Dedifferentiated amniotic fluid mesenchymal stem cell (primary cell): ENCODE data around the gene PTH2R.
"Not testable (repeated sequence)": the region's sequence is repeated elsewhere in the genome, so short reads cannot be mapped to it uniquely, and the experiment has no call there.

Experiments
- DNase-seq: peaks from one replicate; pipeline ENCODE4 v3.0.0-alpha.2; 2016; ENCODE audit errors: extremely low spot score

PTH2R gene, protein sequence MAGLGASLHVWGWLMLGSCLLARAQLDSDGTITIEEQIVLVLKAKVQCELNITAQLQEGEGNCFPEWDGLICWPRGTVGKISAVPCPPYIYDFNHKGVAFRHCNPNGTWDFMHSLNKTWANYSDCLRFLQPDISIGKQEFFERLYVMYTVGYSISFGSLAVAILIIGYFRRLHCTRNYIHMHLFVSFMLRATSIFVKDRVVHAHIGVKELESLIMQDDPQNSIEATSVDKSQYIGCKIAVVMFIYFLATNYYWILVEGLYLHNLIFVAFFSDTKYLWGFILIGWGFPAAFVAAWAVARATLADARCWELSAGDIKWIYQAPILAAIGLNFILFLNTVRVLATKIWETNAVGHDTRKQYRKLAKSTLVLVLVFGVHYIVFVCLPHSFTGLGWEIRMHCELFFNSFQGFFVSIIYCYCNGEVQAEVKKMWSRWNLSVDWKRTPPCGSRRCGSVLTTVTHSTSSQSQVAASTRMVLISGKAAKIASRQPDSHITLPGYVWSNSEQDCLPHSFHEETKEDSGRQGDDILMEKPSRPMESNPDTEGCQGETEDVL

DNA sequence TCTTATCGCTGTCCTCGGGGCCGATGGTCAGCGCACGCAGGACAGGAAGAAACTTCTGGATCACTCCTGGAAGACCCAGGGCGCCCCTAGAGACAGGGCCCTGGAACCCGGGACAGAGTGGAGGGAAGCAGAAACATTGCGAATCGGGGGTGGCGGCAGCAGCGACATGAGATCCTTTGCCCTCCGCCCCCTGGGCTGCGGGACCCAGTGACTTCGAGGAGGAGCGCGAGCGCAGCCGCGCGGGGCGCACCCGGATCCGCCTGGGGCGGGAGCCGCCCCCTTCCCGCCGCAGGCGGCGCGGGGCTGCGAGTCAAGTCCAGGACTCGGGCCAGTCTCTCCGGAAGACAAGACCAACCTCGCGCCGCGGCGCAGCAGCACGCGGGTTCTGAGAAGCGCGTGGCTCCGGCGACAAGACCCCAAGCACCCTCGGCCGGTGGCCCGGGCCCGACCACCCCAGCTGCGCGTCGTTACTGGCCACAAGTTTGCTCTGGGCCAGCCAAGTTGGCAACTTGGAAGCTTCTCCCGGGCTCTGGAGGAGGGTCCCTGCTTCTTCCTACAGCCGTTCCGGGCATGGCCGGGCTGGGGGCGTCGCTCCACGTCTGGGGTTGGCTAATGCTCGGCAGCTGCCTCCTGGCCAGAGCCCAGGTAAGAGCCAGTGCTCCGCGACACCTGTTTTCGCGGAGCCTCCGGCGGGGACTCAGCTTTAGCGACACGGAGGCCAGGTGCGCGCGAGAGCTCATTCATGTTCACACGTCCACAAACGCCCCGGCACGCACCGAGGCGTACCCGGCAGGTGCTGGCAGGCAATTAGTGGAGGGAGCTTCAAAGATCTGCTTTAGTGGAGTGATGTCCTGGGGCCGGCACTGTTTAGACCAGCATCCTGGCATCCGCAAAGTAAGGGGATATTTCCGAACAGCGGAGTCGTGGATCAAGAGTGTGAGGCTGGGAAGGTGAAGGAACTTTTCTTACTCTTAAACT is at the start of gene PTH2R:
Gene PTH2R, plus strand, starts transcription at position 319 of the 978 bp plus-strand sequence. Its CDS starts 252 bp downstream, at position 571.
- no peak for DNase-seq

DNA sequence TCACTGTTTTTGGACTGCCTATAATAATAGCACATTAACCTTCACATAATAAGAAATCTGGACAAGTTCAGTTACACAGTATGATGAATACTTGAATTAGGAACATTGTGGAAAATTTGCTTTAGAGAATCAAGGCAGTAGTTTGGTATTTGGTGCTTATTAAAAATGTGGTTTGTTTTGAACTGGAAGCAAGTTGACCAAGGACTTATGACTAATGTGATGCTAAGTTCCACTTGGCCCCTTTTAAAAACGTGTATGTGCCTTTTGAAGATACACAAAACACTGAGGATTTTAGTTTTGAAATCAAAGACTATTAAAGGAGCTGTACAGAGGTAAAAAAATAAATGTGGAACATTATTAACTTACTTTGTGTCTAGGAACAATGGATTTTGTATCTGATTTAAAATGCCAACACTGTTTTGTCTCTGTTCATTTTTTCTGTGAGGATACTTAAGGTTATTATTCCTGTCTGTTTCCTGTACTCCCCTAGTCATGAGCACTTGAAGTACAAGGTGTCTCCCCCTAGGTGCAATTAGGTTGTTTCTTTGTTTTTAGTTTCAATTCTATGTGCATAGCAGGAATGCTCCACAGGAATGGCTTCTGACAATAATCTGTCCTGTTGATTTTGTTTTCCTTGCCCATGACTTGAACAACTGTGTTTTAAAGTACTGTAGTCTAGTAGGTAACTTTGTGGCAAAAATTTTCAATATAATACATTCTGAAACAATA is 49.6 kb upstream of the PTH2R start:
- DNase-seq, result peak; percentile 22

DNA sequence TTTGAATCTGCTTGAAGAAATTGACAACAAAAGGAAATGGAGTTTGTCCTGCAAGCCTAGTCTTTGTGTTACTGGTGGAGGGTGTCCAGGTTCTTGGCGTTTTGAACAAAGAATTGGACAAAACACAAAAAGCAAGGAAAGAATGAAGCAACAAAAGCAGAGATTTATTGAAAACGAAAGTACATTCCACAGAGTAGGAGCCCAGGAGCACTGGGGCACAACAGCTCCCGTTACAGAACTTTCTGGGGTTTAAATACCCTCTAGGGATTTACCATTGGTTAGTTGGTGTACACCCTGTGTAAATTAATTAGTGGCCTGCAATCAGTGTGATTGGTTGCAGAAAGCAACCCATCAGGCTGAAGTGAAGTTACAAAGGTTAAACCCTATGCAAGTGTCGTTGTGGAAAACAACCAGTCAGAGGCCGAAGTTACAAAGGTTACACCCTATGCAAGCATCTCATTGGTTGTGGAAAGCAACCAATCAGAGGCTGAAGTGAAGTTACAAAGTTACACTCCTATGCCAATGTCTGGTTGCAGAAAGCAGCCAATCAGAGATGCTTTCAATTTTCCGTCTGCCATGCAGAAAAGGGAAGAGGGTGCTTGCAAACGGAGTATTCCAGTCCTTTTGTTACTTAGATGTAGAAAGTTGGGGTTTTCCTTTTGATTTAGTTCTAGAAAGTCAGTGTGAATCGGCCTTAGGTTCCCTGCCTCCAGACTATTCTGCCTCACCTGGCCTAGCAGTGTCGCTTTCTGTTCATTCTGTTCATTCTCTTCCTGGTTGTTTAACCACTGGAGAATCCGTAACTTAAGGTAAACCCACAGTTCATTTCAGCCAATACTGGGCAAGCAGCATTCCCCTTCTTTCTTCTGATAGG is 47.6 kb upstream of the PTH2R start:
- DNase-seq, result no peak

DNA sequence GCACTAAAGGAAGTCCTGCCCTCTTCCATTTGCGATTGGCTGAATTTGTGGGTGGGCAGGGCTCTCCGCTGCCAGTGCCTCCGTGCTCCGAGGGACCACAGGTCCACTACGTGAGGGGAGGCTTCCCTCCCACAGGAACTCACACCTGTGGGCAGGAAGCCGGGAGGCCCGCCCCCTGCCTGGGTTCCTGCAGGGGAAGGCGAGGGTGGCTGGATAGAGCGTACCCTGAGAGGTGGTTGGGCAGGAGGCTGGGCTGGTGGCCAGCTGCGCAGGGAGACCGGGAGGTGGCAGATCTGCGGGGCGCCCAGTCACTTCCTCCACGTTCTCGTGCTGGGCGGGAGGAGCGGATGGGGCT is 47.0 kb upstream of the PTH2R start:
- DNase-seq, result no peak

DNA sequence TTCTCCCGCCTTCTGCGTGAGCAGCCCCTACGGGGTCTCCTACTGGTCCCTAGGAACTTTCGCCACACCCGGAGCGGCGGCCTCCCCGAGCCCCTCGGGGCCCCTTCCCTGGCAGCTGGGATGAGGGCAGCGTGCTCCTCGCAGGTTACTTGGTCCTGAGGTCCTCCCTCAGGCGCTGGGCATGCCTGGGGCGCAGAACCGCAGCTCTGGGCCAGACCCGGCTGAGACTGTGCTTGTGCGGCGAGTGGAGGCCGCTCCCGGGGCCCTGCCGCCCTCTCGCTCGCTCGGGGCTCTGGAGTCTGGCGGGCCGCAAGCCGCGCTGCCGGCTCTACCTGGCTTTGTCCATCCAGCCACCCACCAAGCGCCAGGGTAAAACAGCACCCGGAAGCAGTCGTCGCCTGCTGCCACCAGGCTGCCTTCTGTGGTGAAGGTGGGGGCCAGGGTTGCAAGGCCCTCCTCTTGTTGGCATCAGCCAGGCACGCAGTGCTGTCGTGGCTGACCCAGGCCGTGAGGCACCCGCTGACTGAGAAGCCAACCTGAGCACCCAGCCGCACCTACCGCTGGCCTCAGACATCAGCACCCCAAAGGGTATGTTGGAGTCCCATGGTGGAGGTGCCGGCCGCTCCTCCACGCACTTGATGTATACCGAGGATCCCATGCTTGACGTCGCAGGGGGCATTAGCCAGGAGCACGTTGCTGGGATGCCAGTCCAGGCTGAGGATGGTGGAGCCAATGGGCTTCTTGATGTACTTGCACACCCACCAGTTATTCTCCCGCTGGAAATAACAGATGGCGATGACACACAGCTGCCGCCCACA is 46.1 kb upstream of the PTH2R start:
- DNase-seq, result no peak

DNA sequence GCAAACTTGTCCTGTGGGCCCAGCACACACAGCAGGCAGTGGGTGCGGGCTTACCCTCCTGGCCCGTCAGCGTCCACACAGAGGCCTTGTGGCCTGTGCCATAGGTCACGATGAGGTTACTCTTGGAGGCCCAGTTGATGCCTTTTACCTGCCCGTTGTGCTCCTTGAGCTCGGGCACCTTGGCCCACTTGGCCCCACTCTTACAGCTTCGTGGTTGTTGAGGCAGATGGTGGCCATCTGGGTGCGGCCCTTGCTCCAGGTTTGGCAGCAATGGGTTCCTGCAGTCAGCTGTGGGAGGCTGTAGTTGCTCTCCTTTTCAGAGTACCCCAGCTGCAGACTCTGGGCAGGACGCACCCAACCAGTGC is 45.5 kb upstream of the PTH2R start:
- DNase-seq, result no peak

DNA sequence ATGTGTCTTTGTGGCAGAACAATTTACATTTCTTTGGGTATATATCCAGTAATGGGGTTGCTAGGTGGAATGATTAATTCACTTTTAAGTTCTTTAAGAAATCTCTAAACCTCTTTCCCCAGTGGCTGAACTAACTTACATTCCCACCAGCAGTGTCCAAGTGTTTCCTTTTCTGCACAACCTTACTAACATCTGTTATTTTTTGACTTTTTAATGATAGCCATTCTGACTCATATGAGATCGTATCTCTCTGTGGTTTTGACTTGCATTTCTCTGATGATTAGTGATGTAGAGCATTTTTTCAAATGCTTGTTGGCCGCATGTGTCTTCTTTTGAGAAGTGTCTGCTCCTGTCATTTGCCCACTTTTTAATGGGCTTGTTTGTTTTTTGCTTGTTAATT is 43.1 kb upstream of the PTH2R start:
- DNase-seq, result peak; percentile 66

DNA sequence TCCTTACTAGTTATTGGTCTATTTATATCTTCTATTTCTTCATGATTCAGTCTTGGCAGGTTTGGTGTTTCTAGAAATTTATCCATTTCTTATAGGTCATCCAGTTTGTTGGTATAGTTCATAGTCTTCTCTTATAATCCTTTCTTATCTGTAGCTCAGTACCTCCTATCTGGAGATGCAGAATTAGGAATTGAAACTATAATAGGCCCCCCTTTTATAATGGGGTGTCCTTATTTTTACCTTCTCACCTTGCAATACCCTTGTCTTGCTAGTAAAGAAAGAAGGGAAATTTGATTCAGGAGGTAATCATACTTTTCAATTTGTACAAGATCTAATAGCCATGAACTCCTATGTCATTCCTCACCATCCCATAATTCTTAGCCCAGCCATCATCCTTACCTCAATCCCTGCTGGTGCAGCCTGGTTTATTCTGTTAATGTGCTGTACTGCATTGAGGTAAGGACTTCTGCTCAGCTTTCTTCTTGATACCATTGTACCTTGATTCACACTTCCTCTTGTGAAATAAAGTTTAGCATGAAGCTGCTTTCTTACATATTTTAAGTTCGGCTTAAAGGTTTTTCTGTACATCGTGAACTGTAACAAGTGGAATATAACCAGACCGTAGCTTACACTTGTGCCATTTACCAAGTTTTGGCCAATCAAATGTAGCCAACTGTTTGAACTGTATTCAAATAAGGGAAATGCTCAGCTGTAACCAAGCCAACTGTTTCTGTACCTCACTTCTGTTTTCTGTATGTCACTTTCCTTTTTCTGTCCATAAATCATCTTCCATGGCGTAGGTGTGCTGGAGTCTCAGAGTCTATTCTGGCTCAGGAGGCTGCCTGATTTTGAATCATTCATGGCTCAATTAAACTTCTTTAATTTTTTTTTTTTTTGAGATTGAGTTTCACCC is 40.1 kb upstream of the PTH2R start:
- no peak for DNase-seq

DNA sequence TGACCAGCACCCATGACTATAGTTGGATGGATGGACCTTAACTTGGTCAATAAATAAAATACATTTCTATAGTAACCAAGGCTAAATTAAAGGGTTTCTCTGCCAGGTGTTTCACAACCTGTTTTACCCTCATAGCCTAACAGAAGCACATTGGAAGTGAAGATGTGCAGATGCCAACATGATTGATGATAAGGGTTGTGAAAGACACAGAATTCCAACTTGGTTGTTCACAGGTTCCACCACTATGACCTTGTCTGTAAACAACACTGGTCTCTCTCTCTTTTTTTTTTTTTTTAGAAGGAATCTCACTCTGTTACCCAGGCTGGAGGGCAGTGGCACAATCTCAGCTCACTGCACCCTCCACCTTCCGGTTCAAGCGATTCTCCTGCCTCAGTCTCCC is 37.5 kb upstream of the PTH2R start:
- DNase-seq, result no peak

DNA sequence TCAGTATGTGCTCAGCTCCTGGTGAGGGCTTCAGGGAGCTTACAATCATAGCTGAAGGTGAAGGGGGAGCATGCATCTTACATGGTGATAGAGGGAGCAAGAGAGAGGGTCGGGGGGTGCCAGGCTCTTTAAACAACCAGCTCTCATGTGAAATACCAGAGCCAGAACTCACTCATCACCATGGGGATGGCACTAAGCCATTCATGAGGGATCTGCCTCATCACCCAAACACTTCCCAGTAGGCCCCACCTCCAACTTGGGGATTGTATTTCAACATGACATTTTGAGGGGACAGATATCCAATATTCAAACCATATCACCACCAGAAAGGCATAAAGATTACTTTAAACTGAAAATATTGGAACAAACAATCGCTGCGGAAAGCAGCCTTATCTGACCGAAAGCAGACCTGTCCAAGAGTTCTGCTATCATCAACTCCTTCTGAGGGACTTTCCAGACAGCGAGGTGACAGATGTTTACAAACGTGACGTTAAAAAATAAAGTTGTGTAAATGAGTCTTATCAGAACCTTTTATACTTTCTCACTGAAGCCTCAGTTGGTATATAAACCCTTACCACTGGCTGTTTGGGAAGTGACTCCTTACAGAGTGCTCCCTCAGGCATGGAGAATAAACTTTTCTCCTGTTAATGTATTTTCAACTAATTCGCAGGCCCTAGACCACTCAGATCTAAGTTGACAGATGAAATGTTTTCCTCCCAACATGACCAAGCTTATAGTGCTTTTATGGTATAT is 35.5 kb upstream of the PTH2R start:
- DNase-seq, result no peak

DNA sequence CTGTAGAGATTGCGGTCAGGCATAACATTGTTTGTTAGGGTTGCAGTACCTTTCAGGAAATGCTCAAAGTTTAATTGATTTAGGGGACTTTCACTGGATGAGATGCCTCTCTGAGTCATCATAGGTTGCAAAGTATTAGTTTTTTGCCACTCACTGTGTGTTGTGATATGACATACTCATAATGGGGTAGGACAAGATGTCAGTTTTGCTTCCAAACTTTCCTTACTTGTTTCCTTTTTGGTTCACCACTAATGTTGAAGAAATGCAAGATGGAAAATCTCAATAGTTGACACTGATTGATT is 35.0 kb upstream of the PTH2R start:
- DNase-seq, result no peak

DNA sequence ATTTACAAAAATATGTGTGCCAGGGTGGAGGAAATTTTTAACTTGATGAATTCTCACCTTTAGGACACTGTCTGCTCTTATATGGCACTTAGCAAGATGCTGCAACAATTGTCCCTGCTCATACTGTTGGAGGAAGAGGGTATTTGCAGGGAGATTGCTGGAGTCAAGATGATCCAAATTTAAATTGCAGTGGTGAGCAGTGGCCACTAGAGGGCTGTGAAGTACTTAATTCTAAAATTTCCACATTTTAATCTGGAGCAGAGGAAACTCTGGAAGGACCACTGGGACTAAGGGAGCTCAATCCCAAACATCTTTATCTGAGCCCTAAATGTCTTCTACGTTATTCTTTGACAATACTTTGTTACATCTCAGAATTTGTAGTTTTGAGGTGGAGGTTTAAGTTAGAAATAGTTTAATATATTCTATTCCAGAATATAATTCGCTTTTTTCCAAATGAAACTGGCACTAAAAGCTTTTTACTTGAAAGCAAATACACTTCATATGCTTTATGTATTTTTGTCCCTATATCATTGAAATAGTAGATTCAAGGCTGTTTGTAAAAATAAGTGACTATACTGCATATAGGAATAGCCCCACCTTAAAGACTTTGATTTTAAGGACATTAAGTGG is 33.0 kb upstream of the PTH2R start:
- DNase-seq, result peak; percentile 63

DNA sequence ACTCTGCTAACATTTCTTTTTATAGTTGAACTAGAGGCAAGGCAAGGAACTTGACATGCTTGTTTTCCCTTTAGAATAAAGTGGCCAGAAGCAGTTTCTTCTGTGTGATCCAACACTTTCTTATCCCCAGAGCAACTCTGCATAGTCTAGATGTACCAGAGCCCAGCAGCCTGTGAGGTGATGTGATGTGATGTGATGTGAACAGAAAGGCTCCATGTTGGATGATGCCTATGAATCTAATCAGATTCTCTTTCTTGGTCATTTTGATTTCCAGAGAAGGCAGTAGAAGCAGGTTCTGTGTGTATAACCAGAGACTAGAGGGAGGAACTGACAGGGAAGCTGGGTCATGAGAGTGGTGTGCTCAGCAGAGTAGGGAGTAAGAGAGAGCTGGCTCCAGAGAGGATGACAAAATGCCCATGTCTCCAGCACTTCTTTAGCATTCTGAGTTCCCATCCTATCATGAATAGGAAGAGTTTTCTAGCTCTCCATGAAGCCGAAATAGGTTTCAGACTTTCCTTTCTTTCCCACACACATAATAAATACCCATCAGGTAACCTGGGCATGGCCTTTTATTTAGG is 31.0 kb upstream of the PTH2R start:
- DNase-seq, result no peak

DNA sequence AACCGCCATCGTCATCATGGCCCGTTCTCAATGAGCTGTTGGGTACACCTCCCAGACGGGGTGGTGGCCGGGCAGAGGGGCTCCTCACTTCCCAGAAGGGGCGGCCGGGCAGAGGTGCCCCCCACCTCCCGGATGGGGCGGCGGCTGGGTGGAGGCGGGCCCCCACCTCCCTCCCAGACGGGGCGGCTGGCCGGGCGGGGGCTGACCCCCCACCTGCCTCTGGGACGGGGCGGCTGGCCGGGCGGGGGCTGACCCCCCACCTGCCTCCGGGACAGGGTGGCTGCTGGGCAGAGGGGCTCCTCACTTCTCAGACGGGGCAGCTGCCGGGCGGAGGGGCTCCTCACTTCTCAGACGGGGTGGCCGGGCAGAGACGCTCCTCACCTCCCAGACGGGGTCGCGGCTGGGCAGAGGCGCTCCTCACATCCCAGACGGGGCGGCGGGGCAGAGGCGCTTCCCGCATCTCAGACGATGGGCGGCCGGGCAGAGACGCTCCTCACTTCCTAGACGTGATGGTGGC is 29.2 kb upstream of the PTH2R start:
- DNase-seq, result not testable (repeated sequence)

DNA sequence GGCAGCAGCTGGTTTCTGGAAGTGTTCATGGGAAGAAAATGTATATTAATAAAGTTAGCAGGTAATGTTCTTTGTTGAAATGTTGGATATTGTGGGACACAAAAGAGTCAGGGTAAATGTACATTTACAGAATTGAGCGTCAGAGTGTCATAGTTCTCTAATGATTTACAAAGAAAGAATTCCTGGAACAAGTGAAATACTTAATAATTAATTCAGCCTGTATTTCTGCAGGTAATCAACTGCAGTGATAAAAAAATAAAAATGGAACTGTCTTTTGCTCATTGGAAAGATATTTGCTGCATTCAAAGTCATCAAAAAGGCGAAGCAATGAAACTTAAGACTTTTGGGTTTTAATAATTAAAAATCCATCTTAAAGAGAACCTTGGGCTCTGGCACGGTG is 27.4 kb upstream of the PTH2R start:
- no peak for DNase-seq

DNA sequence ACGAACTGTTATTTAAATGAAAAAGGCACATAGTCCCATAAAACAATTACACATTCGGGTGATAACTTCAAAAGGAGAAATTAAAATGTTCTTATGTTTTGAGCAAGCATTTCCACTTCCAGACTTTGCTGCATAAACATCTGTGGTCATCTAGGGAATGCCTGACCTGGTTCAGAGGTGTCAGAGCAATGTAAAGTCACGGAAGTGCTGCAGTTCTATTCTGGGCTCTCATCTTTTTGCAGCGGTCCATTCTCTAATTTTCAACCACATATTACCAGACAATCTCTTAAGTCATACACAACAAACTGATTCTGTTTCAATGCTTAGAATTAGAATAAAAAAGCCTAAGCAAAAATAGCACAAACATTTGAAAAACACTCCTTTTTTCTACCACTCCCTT is 22.0 kb upstream of the PTH2R start:
- no peak for DNase-seq

DNA sequence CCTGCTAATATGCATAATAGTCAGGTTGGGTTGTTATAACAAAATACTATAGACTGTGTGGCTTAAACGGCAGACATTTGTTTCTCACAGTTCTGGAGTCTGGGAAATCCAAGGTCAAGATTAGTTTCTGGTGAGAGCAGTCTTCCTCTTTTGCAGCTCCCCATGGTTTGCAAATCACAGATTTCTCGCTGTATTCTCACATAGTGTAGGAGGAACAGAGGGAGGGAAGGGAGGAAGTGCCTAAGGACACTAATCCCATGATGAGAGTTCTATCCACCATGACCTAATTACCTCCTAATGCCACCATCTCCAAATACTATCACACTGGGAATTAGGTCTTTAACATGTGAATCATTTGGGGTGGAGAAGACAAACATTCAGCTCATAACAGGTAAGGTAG is 20.1 kb upstream of the PTH2R start:
- no peak for DNase-seq
